ENCODE measurements around the gene PRRT1.

Gene PRRT1

GRCh38 chr6:32129297-32130088, 22.2 kb downstream of the PRRT1 start:
- no peak for TF ChIP-seq CTCF (IDR thresholded peaks at IDR 0.05)

- TF ChIP-seq CTCF (IDR thresholded peaks at IDR 0.05), result no peak
These were observed 22.9 kb downstream of the PRRT1 start for GRCh38 chr6:32128751-32129296.

GRCh38 chr6:32127717-32128592, 23.8 kb downstream of the PRRT1 start, which contains the start of gene ATF6B:
Gene ATF6B, minus strand, starts transcription at chr6:32128246. Its CDS starts 39 bp downstream, at chr6:32128207.
- no peak for TF ChIP-seq CTCF (IDR thresholded peaks at IDR 0.05)

- TF ChIP-seq CTCF (IDR thresholded peaks at IDR 0.05), result no peak
These were observed 24.4 kb downstream of the PRRT1 start for GRCh38 chr6:32127409-32127716.

GRCh38 chr6:32126880-32127279, 24.9 kb downstream of the PRRT1 start:
- no peak for TF ChIP-seq CTCF (IDR thresholded peaks at IDR 0.05)

- no peak for TF ChIP-seq CTCF (IDR thresholded peaks at IDR 0.05)
These were observed 28.1 kb downstream of the PRRT1 start for GRCh38 chr6:32123681-32124080.

- no peak for TF ChIP-seq CTCF (IDR thresholded peaks at IDR 0.05)
These were observed 31.1 kb downstream of the PRRT1 start for GRCh38 chr6:32120573-32121059.

Measured in LNCAP (cell line).